ENCODE measurements around the gene PLEKHM3. TPM values are rescaled to one million over a fixed set of nuclear protein-coding genes. Genes with fewer than 3 reads are reported as not detected.

Gene PLEKHM3
- total and polyA plus RNA-seq, 2 of the 13 experiments (the other 11 are each of a cell fraction or from before 2014, with no cell fraction given) = 4.5 to 4.7 TPM

DNA sequence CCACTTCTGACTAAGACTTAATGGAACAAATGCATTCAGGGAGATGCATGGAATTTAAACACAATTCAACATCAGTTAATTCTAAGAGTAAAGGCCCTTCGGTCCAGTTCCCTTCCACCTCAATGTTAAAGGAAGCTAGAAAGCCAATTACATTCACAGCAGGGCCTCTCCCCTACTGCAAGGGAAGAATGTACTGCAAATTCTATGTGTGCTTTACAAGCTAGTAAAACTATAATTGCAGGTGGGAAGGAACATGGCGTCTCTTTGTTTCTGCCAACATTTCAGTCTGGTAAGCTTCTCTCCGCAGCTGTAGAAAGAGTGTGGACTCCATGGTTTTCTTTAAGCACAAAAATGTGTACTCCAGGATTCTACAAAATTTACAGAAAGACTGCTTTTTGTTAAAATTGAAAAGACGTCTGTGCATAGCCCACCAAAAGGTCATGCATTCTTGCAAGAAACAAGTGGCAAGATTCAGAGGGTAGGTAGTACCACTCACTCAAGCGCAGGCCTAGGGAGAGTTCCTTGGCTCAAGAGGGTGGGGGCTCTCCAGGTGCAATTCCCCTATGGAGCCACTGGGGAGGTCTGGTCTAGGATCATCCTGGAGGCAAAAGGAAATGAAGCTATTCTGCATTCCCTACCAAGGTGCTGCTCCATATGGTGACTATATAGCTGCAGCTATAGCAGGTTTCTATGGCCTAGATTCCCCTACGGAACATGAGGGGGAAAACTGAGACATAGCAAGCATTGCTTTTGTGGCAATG, 128.6 kb downstream of the PLEKHM3 start (continued):
- TF ChIP-seq ZNF280D (CRISPR knock-in tag; IDR thresholded peaks at IDR 0.05) (peak; percentile 5; the same call in 1 of the 2 replicates), ZHX2 (IDR thresholded peaks at IDR 0.05; ENCODE audit: low read depth) (no peak), ZHX2 (CRISPR knock-in tag; IDR thresholded peaks at IDR 0.05; ENCODE audit: borderline replicate concordance) (no peak), USF2 (IDR thresholded peaks at IDR 0.05; ENCODE audit: low read depth, low read length) (no peak), USF2 (CRISPR knock-in tag; IDR thresholded peaks at IDR 0.05; ENCODE audit: borderline replicate concordance) (no peak), PRMT3 (CRISPR knock-in tag; IDR thresholded peaks at IDR 0.05; ENCODE audit: borderline replicate concordance, low read depth) (no peak), FOXC1 (CRISPR knock-in tag; IDR thresholded peaks at IDR 0.05; ENCODE audit: borderline replicate concordance) (peak; percentile 11; the same call in 1 of the 2 replicates), YEATS2 (CRISPR knock-in tag; IDR thresholded peaks at IDR 0.05; ENCODE audit: borderline replicate concordance) (no peak), ZSCAN31 (CRISPR knock-in tag; IDR thresholded peaks at IDR 0.05; ENCODE audit: low read depth) (no peak), MED1 (CRISPR knock-in tag; IDR thresholded peaks at IDR 0.05) (no peak), PATZ1 (CRISPR knock-in tag; IDR thresholded peaks at IDR 0.05) (0 out of 2 replicates have a peak, but pooled peaks have one; percentile 33)
- TF ChIP-seq, protein P1, sequence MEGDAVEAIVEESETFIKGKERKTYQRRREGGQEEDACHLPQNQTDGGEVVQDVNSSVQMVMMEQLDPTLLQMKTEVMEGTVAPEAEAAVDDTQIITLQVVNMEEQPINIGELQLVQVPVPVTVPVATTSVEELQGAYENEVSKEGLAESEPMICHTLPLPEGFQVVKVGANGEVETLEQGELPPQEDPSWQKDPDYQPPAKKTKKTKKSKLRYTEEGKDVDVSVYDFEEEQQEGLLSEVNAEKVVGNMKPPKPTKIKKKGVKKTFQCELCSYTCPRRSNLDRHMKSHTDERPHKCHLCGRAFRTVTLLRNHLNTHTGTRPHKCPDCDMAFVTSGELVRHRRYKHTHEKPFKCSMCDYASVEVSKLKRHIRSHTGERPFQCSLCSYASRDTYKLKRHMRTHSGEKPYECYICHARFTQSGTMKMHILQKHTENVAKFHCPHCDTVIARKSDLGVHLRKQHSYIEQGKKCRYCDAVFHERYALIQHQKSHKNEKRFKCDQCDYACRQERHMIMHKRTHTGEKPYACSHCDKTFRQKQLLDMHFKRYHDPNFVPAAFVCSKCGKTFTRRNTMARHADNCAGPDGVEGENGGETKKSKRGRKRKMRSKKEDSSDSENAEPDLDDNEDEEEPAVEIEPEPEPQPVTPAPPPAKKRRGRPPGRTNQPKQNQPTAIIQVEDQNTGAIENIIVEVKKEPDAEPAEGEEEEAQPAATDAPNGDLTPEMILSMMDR (CRISPR knock-in tag; IDR thresholded peaks at IDR 0.05) = peak; percentile 30; the same call in 1 of the 2 replicates

All from HepG2 (cell line).